Peyer's patch (tissue), 4 donors: ENCODE results near the gene DMD.

ENCODE experiments used
- POLR2A ChIP-seq, 2 donors: fragments of 450-650 bp; IDR thresholded peaks; one replicate each; pipeline ENCODE4 v1.5.1; 2017; ENCODE audit warnings: antibody characterized with exemption in 2 of 2, mild to moderate bottlenecking in 2 of 2, moderate library complexity in 2 of 2
- TF ChIP-seq, protein P1 (sequence below), 6 experiments: fragments of 450-650 bp in 4 of 6; fragments of 200-600 bp in 2 of 6; sonication (generic) in 1 of 6; IDR thresholded peaks; one replicate each; pipeline ENCODE4 v1.5.1; 2017 to 2019; ENCODE audit warnings: antibody characterized with exemption in 6 of 6, mild to moderate bottlenecking in 3 of 6, moderate library complexity in 1 of 6

DNA sequence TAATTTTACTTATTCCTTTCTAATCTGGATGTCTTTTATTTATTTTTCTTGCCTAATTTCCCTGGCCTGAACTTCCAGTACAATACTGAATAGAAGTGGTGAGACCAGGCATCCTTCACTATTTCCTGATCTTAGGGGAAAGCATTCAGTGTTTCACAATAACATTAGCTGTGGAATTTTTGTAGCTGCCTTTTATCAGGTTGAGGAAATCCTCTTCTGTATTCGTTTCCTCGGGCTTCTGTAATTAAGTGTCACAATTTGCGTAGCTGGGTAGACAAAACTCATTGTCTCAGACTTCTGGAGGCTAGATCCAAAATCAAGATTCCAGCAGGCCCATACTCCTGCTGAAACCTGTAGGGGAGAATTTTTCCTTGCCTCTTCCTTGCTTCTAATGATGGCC, 1541.1 kb downstream of the DMD start:
- TF ChIP-seq, protein P1, sequence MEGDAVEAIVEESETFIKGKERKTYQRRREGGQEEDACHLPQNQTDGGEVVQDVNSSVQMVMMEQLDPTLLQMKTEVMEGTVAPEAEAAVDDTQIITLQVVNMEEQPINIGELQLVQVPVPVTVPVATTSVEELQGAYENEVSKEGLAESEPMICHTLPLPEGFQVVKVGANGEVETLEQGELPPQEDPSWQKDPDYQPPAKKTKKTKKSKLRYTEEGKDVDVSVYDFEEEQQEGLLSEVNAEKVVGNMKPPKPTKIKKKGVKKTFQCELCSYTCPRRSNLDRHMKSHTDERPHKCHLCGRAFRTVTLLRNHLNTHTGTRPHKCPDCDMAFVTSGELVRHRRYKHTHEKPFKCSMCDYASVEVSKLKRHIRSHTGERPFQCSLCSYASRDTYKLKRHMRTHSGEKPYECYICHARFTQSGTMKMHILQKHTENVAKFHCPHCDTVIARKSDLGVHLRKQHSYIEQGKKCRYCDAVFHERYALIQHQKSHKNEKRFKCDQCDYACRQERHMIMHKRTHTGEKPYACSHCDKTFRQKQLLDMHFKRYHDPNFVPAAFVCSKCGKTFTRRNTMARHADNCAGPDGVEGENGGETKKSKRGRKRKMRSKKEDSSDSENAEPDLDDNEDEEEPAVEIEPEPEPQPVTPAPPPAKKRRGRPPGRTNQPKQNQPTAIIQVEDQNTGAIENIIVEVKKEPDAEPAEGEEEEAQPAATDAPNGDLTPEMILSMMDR (IDR thresholded peaks at IDR 0.05): no peak
- TF ChIP-seq POLR2A (IDR thresholded peaks at IDR 0.05): no peak
